ENCODE measurements around the gene GFOD1.
"Not testable (repeated sequence)": the region's sequence is repeated elsewhere in the genome, so short reads cannot be mapped to it uniquely, and the experiment has no call there.

GFOD1 gene

GRCh38 chr6:13441778-13442177 is 45.6 kb downstream of the GFOD1 start:
- DNase-seq (ENCODE audit: low spot score): no peak

GRCh38 chr6:13439644-13440043 is 47.8 kb downstream of the GFOD1 start:
- DNase-seq (ENCODE audit: low spot score): no peak

- no peak for DNase-seq (ENCODE audit: low spot score)
These were observed 49.3 kb downstream of the GFOD1 start for GRCh38 chr6:13438126-13438525.

GRCh38 chr6:13437218-13437996 is 50.0 kb downstream of the GFOD1 start:
- DNase-seq (ENCODE audit: low spot score): no peak

- no peak for DNase-seq (ENCODE audit: low spot score)
These were observed 50.8 kb downstream of the GFOD1 start for GRCh38 chr6:13436399-13437217.

GRCh38 chr6:13435477-13436246 is 51.7 kb downstream of the GFOD1 start:
- DNase-seq (ENCODE audit: low spot score): no peak

- no peak for DNase-seq (ENCODE audit: low spot score)
These were observed 52.6 kb downstream of the GFOD1 start for GRCh38 chr6:13434777-13435176.

- not testable (repeated sequence) for DNase-seq (ENCODE audit: low spot score)
These were observed 53.1 kb downstream of the GFOD1 start for GRCh38 chr6:13434135-13434775.

- no peak for DNase-seq (ENCODE audit: low spot score)
These were observed 53.7 kb downstream of the GFOD1 start for GRCh38 chr6:13433709-13434121.

- DNase-seq (ENCODE audit: low spot score): no peak
These were observed 54.7 kb downstream of the GFOD1 start for GRCh38 chr6:13432526-13433184.

GRCh38 chr6:13431861-13432465 is 55.4 kb downstream of the GFOD1 start:
- no peak for DNase-seq (ENCODE audit: low spot score)

- no peak for DNase-seq (ENCODE audit: low spot score)
These were observed 56.2 kb downstream of the GFOD1 start for GRCh38 chr6:13431059-13431656.

- no peak for DNase-seq (ENCODE audit: low spot score)
These were observed 58.0 kb downstream of the GFOD1 start for GRCh38 chr6:13429406-13429753.

- DNase-seq (ENCODE audit: low spot score): no peak
These were observed 58.6 kb downstream of the GFOD1 start for GRCh38 chr6:13428583-13429405.

- DNase-seq (ENCODE audit: low spot score): no peak
These were observed 59.4 kb downstream of the GFOD1 start for GRCh38 chr6:13427801-13428582.

GRCh38 chr6:13427316-13427715 is 60.1 kb downstream of the GFOD1 start:
- no peak for DNase-seq (ENCODE audit: low spot score)

- no peak for DNase-seq (ENCODE audit: low spot score)
These were observed 61.2 kb downstream of the GFOD1 start for GRCh38 chr6:13425943-13426931.
